Neuronal stem cell (in vitro differentiated cells): ENCODE results near the gene GAMT.

Source experiments
- DNase-seq: peaks from one replicate; pipeline ENCODE4 v3.0.0-alpha.2; 2013; ENCODE audit warnings: low spot score
- H2AFZ ChIP-seq: one replicate; pipeline ENCODE4 v1.6.1; 2013; ENCODE audit warnings: mild to moderate bottlenecking, low read length, inconsistent platforms
- H2AK5ac ChIP-seq: 2 replicates; pipeline ENCODE4 v1.6.1; 2013; ENCODE audit warnings: low read depth, mild to moderate bottlenecking, inconsistent platforms, low read length, moderate library complexity, mixed read lengths
- H2BK120ac ChIP-seq: 2 replicates; pipeline ENCODE4 v1.6.1; 2013; ENCODE audit warnings: low read depth, mild to moderate bottlenecking, inconsistent platforms, low read length, moderate library complexity, mixed read lengths
- H2BK12ac ChIP-seq: one replicate; pipeline ENCODE4 v1.6.1; 2013; ENCODE audit warnings: low read length, inconsistent platforms
- H2BK15ac ChIP-seq: 2 replicates; pipeline ENCODE4 v1.6.1; 2013; ENCODE audit warnings: mild to moderate bottlenecking, low read length, inconsistent platforms, mixed read lengths
- H2BK5ac ChIP-seq: one replicate; pipeline ENCODE4 v1.6.1; 2013; ENCODE audit warnings: inconsistent platforms, mild to moderate bottlenecking, low read length, moderate library complexity
- H3K14ac ChIP-seq: one replicate; pipeline ENCODE4 v1.6.1; 2013; ENCODE audit warnings: low read length, inconsistent platforms
- H3K18ac ChIP-seq: 2 replicates; pipeline ENCODE4 v1.6.1; 2013; ENCODE audit warnings: low read length, inconsistent platforms
- H3K23ac ChIP-seq: 2 replicates; pipeline ENCODE4 v1.6.1; 2013; ENCODE audit warnings: low read depth, mild to moderate bottlenecking, mixed read lengths, low read length, inconsistent platforms; ENCODE audit not compliant: poor library complexity
- H3K27ac ChIP-seq: replicated peaks from 3 replicates; pipeline ENCODE4 v1.5.1; 2013; ENCODE audit warnings: low read length, inconsistent platforms
- H3K27me3 ChIP-seq, 3 experiments: 2 replicates each; pipeline ENCODE4 v1.6.1; 2013; ENCODE audit warnings: low read length in 3 of 3, mild to moderate bottlenecking in 2 of 3, inconsistent platforms in 1 of 3, low read depth in 1 of 3, mixed read lengths in 1 of 3, moderate library complexity in 1 of 3; ENCODE audit not compliant: control insufficient read depth in 3 of 3, insufficient read depth in 3 of 3
- H3K36me3 ChIP-seq, 2 donors: replicated peaks in 1 of 2; 2 replicates each; pipeline ENCODE4 v1.6.1; 2013; ENCODE audit warnings: low read length in 2 of 2; ENCODE audit not compliant: control insufficient read depth in 2 of 2, insufficient read depth in 2 of 2
- H3K4ac ChIP-seq: 2 replicates; pipeline ENCODE4 v1.6.1; 2013; ENCODE audit warnings: inconsistent platforms, mild to moderate bottlenecking, low read length, moderate library complexity
- H3K4me1 ChIP-seq, 2 donors: 1 replicate in 1 of 2; 2 replicates in 1 of 2; pipeline ENCODE4 v1.6.1; 2013; ENCODE audit warnings: low read length in 2 of 2, low read depth in 1 of 2; ENCODE audit not compliant: control insufficient read depth in 2 of 2, insufficient read depth in 1 of 2
- H3K4me2 ChIP-seq: one replicate; pipeline ENCODE4 v1.6.1; 2013; ENCODE audit warnings: mild to moderate bottlenecking, low read length, inconsistent platforms; ENCODE audit not compliant: insufficient read depth, poor library complexity, severe bottlenecking
- H3K4me3 ChIP-seq, 2 donors: 2 replicates each; pipeline ENCODE4 v1.5.1; 2013; ENCODE audit warnings: low read length in 2 of 2, mild to moderate bottlenecking in 2 of 2, inconsistent platforms in 1 of 2, moderate library complexity in 1 of 2
- H3K79me1 ChIP-seq: one replicate; pipeline ENCODE4 v1.6.1; 2013; ENCODE audit warnings: low read depth, mild to moderate bottlenecking, inconsistent platforms, low read length, moderate library complexity
- H3K9ac ChIP-seq: one replicate; pipeline ENCODE4 v1.6.1; 2013; ENCODE audit warnings: mild to moderate bottlenecking, low read depth, low read length, inconsistent platforms; ENCODE audit not compliant: poor library complexity
- H3K9me3 ChIP-seq, 2 donors: replicated peaks in 1 of 2; 2 replicates each; pipeline versions ENCODE3 to v1.6.1; 2013; ENCODE audit warnings: low read length in 2 of 2, mild to moderate bottlenecking in 2 of 2, inconsistent platforms in 1 of 2, low read depth in 1 of 2, mixed read lengths in 1 of 2, moderate library complexity in 1 of 2; ENCODE audit not compliant: control insufficient read depth in 2 of 2, insufficient read depth in 1 of 2
- H4K8ac ChIP-seq: one replicate; pipeline ENCODE4 v1.6.1; 2013; ENCODE audit warnings: low read depth, mild to moderate bottlenecking, inconsistent platforms, low read length, moderate library complexity
- H4K91ac ChIP-seq: one replicate; pipeline ENCODE4 v1.6.1; 2013; ENCODE audit warnings: low read length, low read depth, mild to moderate bottlenecking, inconsistent platforms; ENCODE audit not compliant: poor library complexity
- WGBS, 2 donors: extraction: QIAGEN DNeasy Blood & Tissue Kit; methylation state at CpG; one replicate each; pipeline ENCODE4 v1.1.7; 2013; ENCODE audit warnings: missing lambda C conversion rate in 2 of 2, mixed read lengths in 1 of 2; ENCODE audit not compliant: insufficient read length in 2 of 2, insufficient replicate concordance in 1 of 2; ENCODE audit errors: extremely low coverage in 2 of 2; 5-methylcytosine and 5-hydroxymethylcytosine counted together

GAMT gene

DNA sequence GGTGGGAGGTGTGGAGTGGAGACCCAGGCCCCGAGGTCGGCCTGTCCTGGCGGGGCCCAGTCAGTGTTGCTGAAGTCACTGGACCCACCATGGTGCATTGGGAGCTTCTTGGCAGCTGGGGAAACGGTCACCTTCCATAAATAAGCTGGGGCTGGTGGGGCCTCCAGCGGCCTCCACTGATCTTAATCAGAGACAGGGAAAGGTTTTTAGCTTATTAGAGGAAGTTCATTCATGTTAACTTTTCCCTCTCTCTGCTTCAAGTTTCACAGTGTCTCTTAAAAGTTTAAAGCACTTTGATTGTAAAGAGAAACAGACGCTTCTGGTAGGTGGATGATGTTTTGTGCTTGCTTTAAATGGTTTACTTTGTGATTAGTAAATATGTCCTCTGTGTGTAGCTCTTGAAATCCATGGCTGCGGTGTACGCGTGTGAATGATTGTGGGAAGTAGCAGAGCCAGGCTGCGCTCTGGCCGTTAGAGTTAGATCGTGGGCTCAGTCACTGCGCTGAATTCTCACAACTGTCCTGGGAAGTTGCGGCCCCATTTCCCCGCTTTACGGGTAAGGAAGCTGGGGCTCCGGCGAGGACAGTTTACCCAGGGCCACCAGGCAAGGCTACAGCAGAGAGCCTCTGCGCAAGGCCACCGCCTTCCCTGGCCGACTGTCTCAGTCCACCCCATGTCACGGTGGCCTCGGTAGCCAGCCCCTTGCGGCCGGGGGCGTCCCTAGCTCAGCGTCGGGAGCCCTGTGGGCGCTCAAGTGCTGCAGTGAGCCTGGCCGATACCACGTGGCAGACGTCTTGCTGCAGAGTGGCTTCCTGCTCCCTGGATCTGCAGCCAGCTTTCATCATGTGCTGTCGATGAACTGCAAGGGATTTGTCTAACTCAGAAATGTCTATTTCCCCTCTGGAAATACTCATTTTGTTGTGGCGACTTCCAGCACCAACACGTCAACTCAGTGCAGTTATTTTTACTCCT lies 34.2 kb downstream of the GAMT start:
- H2BK5ac ChIP-seq = no peak overlapping the region
- H3K9me3 ChIP-seq = peaks cover 0 to 2% of the 10 kb centered on the region in 2 donors
- H3K4me2 ChIP-seq = no peak overlapping the region
- no CpG with 5 or more reads among the region's 35 CpGs for WGBS, 2 donors
- H3K18ac ChIP-seq = no peak overlapping the region
- H2BK15ac ChIP-seq = no peak overlapping the region
- H3K27me3 ChIP-seq = no peaks in the 10 kb centered on the region
- no peak overlapping the region for H4K91ac ChIP-seq
- H2BK12ac ChIP-seq = no peak overlapping the region
- no peak overlapping the region for H3K4ac ChIP-seq
- no peak overlapping the region for H3K9ac ChIP-seq
- peaks cover 16% of the 10 kb centered on the region for H3K79me1 ChIP-seq
- H2AFZ ChIP-seq = no peak overlapping the region
- peaks cover 5 to 6% of the 10 kb centered on the region in 2 donors for H3K4me1 ChIP-seq
- peaks cover 69 to 91% of the 10 kb centered on the region in 2 donors for H3K36me3 ChIP-seq
- no peak overlapping the region for H2BK120ac ChIP-seq
- DNase-seq = no peak
- peak overlapping the region; percentile 19 for H4K8ac ChIP-seq
- peak overlapping the region; percentile 80 for H3K23ac ChIP-seq
- H2AK5ac ChIP-seq = no peak overlapping the region
- no peak overlapping the region for H3K4me3 ChIP-seq
- no peak overlapping the region for H3K27ac ChIP-seq
- no peak overlapping the region for H3K14ac ChIP-seq

DNA sequence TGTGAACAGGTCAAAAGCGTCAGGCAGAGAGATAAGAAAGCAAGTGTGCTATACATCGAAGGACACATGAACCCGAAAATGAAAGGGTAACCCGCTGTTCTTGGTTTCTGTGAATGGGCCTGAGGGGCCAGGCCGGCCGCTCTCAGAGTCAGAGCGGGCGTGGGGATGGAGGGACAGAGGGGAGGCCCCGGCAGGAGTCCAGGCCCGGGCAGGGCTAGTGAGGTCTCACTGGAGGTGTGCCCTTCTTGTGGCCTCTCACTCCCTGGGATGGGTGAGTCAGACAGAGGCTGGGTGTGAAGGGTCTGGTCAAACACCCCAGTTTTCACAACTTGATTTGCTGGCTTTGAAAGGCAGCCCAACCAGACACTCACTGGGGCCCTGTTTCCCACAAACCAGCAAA lies 35.0 kb downstream of the GAMT start:
- Histone ChIP-seq H3K79me1 (peaks cover 16% of the 10 kb centered on the region), H4K91ac (no peak overlapping the region), H3K4ac (no peak overlapping the region), H2AFZ (no peak overlapping the region), H3K9ac (no peak overlapping the region), H2BK120ac (no peak overlapping the region), H3K36me3 (peaks cover 64 to 94% of the 10 kb centered on the region in 2 donors), H2BK12ac (no peak overlapping the region), H3K14ac (no peak overlapping the region), H3K4me3 (no peak overlapping the region), H2AK5ac (no peak overlapping the region), H3K27ac (no peak overlapping the region), H3K18ac (no peak overlapping the region), H3K23ac (no peak overlapping the region), H3K4me2 (no peak overlapping the region), H3K27me3 (no peaks in the 10 kb centered on the region), H3K4me1 (peaks cover 5 to 13% of the 10 kb centered on the region in 2 donors), H2BK5ac (no peak overlapping the region), H4K8ac (no peak overlapping the region), H3K9me3 (peaks cover 0 to 2% of the 10 kb centered on the region in 2 donors), H2BK15ac (no peak overlapping the region)
- WGBS, 2 donors = no CpG with 5 or more reads among the region's 10 CpGs
- DNase-seq = no peak

DNA sequence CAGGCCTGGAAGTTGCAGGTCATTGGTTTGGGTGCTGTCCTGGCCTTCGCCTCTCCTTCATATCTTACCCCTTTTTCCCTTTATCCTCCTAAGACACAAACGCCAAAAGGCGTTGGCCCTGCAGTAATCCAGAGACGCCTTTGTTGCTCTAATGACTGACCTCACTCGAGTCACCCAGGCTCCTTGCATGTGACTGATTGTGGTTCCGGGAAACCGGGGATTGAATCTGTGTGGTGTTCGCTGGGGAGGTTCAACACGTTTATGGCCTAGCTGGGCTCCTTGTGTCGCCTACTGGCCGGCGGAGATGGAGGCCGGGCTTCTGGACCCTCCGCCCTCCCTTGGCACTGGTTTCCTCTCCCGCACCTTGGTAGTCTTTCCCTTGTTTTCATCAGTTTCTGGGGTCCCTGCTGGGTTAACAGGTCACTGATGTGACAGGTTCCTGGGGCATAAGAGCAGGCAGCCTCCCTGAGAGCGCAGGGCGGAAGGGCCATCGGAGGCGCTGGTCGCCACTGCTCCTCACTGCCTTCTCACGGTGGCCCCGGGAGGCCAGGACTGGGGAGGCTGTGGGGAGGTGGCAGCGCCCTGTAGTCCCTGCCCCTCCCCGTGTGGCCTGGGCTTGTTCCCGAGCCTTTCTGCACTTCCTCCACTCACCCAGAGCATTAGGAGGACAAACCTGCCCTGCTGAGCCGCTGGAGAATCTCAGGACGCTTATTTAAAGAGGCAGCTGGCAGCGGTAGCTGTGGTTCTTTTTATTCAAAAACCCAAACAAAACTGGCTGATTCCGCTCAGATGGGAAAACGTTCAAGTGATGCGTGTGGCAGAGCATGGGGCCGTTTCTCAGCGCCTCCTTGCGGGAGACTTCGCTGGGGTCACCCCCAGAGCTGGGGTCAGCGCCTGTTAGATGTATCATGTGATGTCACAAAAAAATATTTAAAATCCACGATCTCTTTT lies 35.7 kb downstream of the GAMT start:
- Histone ChIP-seq H3K79me1 (peaks cover 12% of the 10 kb centered on the region), H4K91ac (peak overlapping the region; percentile 53), H3K9me3 (no peaks in the 10 kb centered on the region), H2BK120ac (no peak overlapping the region), H3K14ac (no peak overlapping the region), H2AFZ (no peak overlapping the region), H2BK15ac (no peak overlapping the region), H3K36me3 (peaks cover 58 to 94% of the 10 kb centered on the region in 2 donors), H3K4me1 (peaks cover 4 to 16% of the 10 kb centered on the region in 2 donors), H3K9ac (no peak overlapping the region), H2BK12ac (no peak overlapping the region), H3K27ac (peak overlapping the region; percentile 26), H2BK5ac (peak overlapping the region; percentile 32), H3K4me3 (no peak overlapping the region), H4K8ac (peak overlapping the region; percentile 45), H3K23ac (no peak overlapping the region), H3K4me2 (no peak overlapping the region), H3K4ac (peak overlapping the region; percentile 90), H2AK5ac (no peak overlapping the region), H3K27me3 (no peaks in the 10 kb centered on the region), H3K18ac (peak overlapping the region; percentile 77)
- no peak for DNase-seq
- no CpG with 5 or more reads among the region's 37 CpGs for WGBS, 2 donors
